ENCODE data around the gene PPP1R3G.
A peak's percentile ranks its signal among the peaks of the same experiment; 100 is the strongest.
"Not testable (repeated sequence)": the region's sequence is repeated elsewhere in the genome, so short reads cannot be mapped to it uniquely, and the experiment has no call there.

PPP1R3G gene

GRCh38 chr6:5120011-5120410, 34.9 kb downstream of the PPP1R3G start:
- DNase-seq (ENCODE audit: low spot score): no peak

GRCh38 chr6:5120543-5120942, 35.4 kb downstream of the PPP1R3G start:
- DNase-seq (ENCODE audit: low spot score): not testable (repeated sequence)

GRCh38 chr6:5121479-5121878, 36.3 kb downstream of the PPP1R3G start:
- no peak for DNase-seq (ENCODE audit: low spot score)

GRCh38 chr6:5121956-5122355, 36.8 kb downstream of the PPP1R3G start:
- no peak for DNase-seq (ENCODE audit: low spot score)

GRCh38 chr6:5122504-5123112, 37.5 kb downstream of the PPP1R3G start:
- DNase-seq (ENCODE audit: low spot score): no peak

- no peak for DNase-seq (ENCODE audit: low spot score)
These were observed 38.4 kb downstream of the PPP1R3G start for GRCh38 chr6:5123296-5124143.

GRCh38 chr6:5124526-5124925, 39.4 kb downstream of the PPP1R3G start:
- no peak for DNase-seq (ENCODE audit: low spot score)

GRCh38 chr6:5125152-5126006, 40.2 kb downstream of the PPP1R3G start:
- no peak for DNase-seq (ENCODE audit: low spot score)

- DNase-seq (ENCODE audit: low spot score): no peak
These were observed 41.1 kb downstream of the PPP1R3G start for GRCh38 chr6:5126214-5126613.

GRCh38 chr6:5127106-5127687, 42.1 kb downstream of the PPP1R3G start:
- no peak for DNase-seq (ENCODE audit: low spot score)

GRCh38 chr6:5128351-5128750, 43.2 kb downstream of the PPP1R3G start:
- no peak for DNase-seq (ENCODE audit: low spot score)

GRCh38 chr6:5130135-5130866, 45.2 kb downstream of the PPP1R3G start:
- DNase-seq (ENCODE audit: low spot score): no peak

- DNase-seq (ENCODE audit: low spot score): no peak
These were observed 47.6 kb downstream of the PPP1R3G start for GRCh38 chr6:5132731-5133130.

GRCh38 chr6:5133943-5134342, 48.8 kb downstream of the PPP1R3G start:
- DNase-seq (ENCODE audit: low spot score): no peak

- peak; percentile 39 for DNase-seq (ENCODE audit: low spot score)
These were observed 50.7 kb downstream of the PPP1R3G start for GRCh38 chr6:5135788-5136376.

- no peak for DNase-seq (ENCODE audit: low spot score)
These were observed 51.7 kb downstream of the PPP1R3G start for GRCh38 chr6:5136851-5137250.
